HCT116 (cell line): ENCODE data around the gene ASMTL. TPM values are rescaled to one million over a fixed set of nuclear protein-coding genes. Genes with fewer than 3 reads are reported as not detected.

ENCODE experiments used
- ATAC-seq: fragments of 200-7000 bp; cut with Tn5 transposase; 2 replicates; pipeline ENCODE4 v1.9.1; 2020; ENCODE audit warnings: mild to moderate bottlenecking, moderate library complexity
- BruUV-seq: library from RNA; stranded (reverse); fragments of 400-500 nt; replicated peaks from 2 replicates; lab custom pipeline; 2021; lab: Mats Ljungman, UMichigan
- CTCF ChIA-PET: fragments of 300-600 bp; sonication (Branson Sonifier 250); formaldehyde crosslinking; loops from one replicate; lab custom pipeline; 2021; ENCODE audit warnings: antibody characterized with exemption; lab: Charles Lee
- POLR2A ChIA-PET: fragments of 300-600, 350-600 bp; sonication (Branson Sonifier 250); formaldehyde crosslinking; loops from one replicate; lab custom pipeline; 2021; ENCODE audit warnings: antibody characterized with exemption; lab: Charles Lee
- RAD21 ChIA-PET, 2 experiments: fragments of 300-600 bp; sonication (Branson Sonifier 250); formaldehyde crosslinking; loops; one replicate each; lab custom pipeline; 2023; ENCODE audit warnings: low total read pairs in 2 of 2; ENCODE audit not compliant: uncharacterized antibody in 2 of 2, unreplicated experiment in 2 of 2, low non-redundant PET in 1 of 2; lab: Charles Lee
- DNase-seq: peaks from one replicate; pipeline ENCODE4 v3.0.0-alpha.2; 2010; ENCODE audit warnings: low read depth, low spot score
- H2AFZ ChIP-seq: fragments of 200-600 bp; shearing (Covaris generic), sonication (generic); 2 replicates; pipeline ENCODE4 v1.6.1; 2017; ENCODE audit warnings: low read depth, mixed run types, mixed read lengths, antibody characterized with exemption, low read length; ENCODE audit not compliant: poor library complexity, severe bottlenecking
- H3K27ac ChIP-seq: 2 replicates; pipeline ENCODE4 v1.5.1; 2012; ENCODE audit warnings: low read depth, low read length
- H3K27me3 ChIP-seq: fragments of 200-600 bp; sonication (generic); 2 replicates; pipeline ENCODE4 v1.6.1; 2016; ENCODE audit warnings: mixed run types, low read length, mixed read lengths; ENCODE audit not compliant: insufficient read depth
- H3K36me3 ChIP-seq, 2 experiments: fragments of 200-500 bp in 1 of 2; fragments of 200-600 bp in 1 of 2; sonication (Bioruptor generic) in 1 of 2; sonication (generic) in 1 of 2; 2 replicates each; pipeline versions ENCODE4 v1.5.1 to v1.6.1; 2014 to 2016; ENCODE audit warnings: low read length in 2 of 2, inconsistent platforms in 1 of 2, mixed read lengths in 1 of 2, mixed run types in 1 of 2; ENCODE audit not compliant: insufficient read depth in 2 of 2, control insufficient read depth in 1 of 2
- H3K4me1 ChIP-seq, 2 experiments: fragments of 200-600 bp in 1 of 2; sonication (generic) in 1 of 2; 2 replicates each; pipeline versions ENCODE4 v1.5.1 to v1.6.1; 2012 to 2017; ENCODE audit warnings: low read length in 2 of 2, inconsistent platforms in 1 of 2, mild to moderate bottlenecking in 1 of 2, mixed read lengths in 1 of 2, mixed run types in 1 of 2, moderate library complexity in 1 of 2; ENCODE audit not compliant: insufficient read depth in 2 of 2, control insufficient read depth in 1 of 2
- H3K4me2 ChIP-seq: fragments of 200-600 bp; sonication (generic); 2 replicates; pipeline ENCODE4 v1.6.1; 2017; ENCODE audit warnings: mixed run types, low read length, mixed read lengths
- H3K4me3 ChIP-seq, 2 experiments: fragments of 200-600 bp in 1 of 2; sonication (generic) in 1 of 2; replicated peaks in 1 of 2; 2 replicates each; pipeline ENCODE4 v1.5.1; 2011 to 2016; ENCODE audit warnings: low read length in 2 of 2, control low read depth in 1 of 2, low read depth in 1 of 2, mild to moderate bottlenecking in 1 of 2, mixed read lengths in 1 of 2, mixed run types in 1 of 2
- H3K79me2 ChIP-seq: fragments of 200-600 bp; sonication (generic); 2 replicates; pipeline ENCODE4 v1.6.1; 2017; ENCODE audit warnings: mild to moderate bottlenecking, mixed run types, low read length, moderate library complexity, mixed read lengths; ENCODE audit not compliant: insufficient read depth
- H3K9ac ChIP-seq: fragments of 200-600 bp; sonication (generic); 2 replicates; pipeline ENCODE4 v1.6.1; 2016; ENCODE audit warnings: low read length, mixed read lengths
- H3K9me2 ChIP-seq: fragments of 200-600 bp; sonication (generic), shearing (Covaris generic); 2 replicates; pipeline ENCODE4 v1.6.1; 2017; ENCODE audit warnings: mixed run types, mild to moderate bottlenecking, moderate library complexity; ENCODE audit not compliant: insufficient read depth
- H3K9me3 ChIP-seq, 2 experiments: fragments of 200-500 bp in 1 of 2; fragments of 200-600 bp in 1 of 2; sonication (Bioruptor generic) in 1 of 2; sonication (generic) in 1 of 2; 2 replicates each; pipeline ENCODE4 v1.6.1; 2014 to 2017; ENCODE audit warnings: low read length in 2 of 2, mixed read lengths in 2 of 2, inconsistent platforms in 1 of 2, low read depth in 1 of 2, mild to moderate bottlenecking in 1 of 2, mixed run types in 1 of 2, moderate library complexity in 1 of 2; ENCODE audit not compliant: control insufficient read depth in 1 of 2, insufficient read depth in 1 of 2
- H4K20me1 ChIP-seq: fragments of 200-600 bp; sonication (generic), shearing (Covaris generic); 2 replicates; pipeline ENCODE4 v1.6.1; 2017; ENCODE audit warnings: mixed run types, mild to moderate bottlenecking, moderate library complexity; ENCODE audit not compliant: insufficient read depth
- CBX3 ChIP-seq: IDR thresholded peaks from 2 replicates; pipeline ENCODE4 v1.6.1; 2012; ENCODE audit warnings: low read depth
- EGR1 ChIP-seq: IDR thresholded peaks from 2 replicates; pipeline ENCODE4 v1.6.1; 2012; ENCODE audit warnings: low read depth
- ELF1 ChIP-seq: IDR thresholded peaks from 2 replicates; pipeline ENCODE4 v1.6.1; 2012; ENCODE audit warnings: low read depth, borderline replicate concordance
- EZH2 ChIP-seq: fragments of 200-600 bp; sonication (generic); IDR thresholded peaks from 2 replicates; pipeline ENCODE4 v1.6.1; 2017; ENCODE audit warnings: antibody characterized with exemption, mixed run types
- JUND ChIP-seq: IDR thresholded peaks from 2 replicates; pipeline ENCODE4 v1.6.1; 2012
- POLR2AphosphoS5 ChIP-seq: IDR thresholded peaks from 2 replicates; pipeline ENCODE4 v1.6.1; 2011; ENCODE audit warnings: mild to moderate bottlenecking, low read depth, low read length, moderate library complexity
- SIN3A ChIP-seq: IDR thresholded peaks from 2 replicates; pipeline ENCODE4 v1.6.1; 2012; ENCODE audit warnings: low read depth
- SP1 ChIP-seq: IDR thresholded peaks from 2 replicates; pipeline ENCODE4 v1.6.1; 2012; ENCODE audit warnings: low read depth
- ZFX ChIP-seq: fragments of 450-650 bp; IDR thresholded peaks from 2 replicates; pipeline ENCODE4 v1.6.1; 2017
- ZNF274 ChIP-seq: fragments of 200-500 bp; sonication (Bioruptor generic); IDR thresholded peaks from 2 replicates; pipeline ENCODE4 v1.6.1; 2014; ENCODE audit warnings: mild to moderate bottlenecking, low read depth, low read length, inconsistent platforms
- intact Hi-C: fragments of 100-400 bp; cut with micrococcal nuclease; formaldehyde crosslinking; loops from 2 replicates; pipeline ENCODE4 v1.10.0; 2022
- total RNA-seq: library from RNA; stranded (reverse); gene quantifications from one replicate; pipeline ENCODE4 v1.2.1, GENCODE V29; 2021; ENCODE audit not compliant: unreplicated experiment
- TF ChIP-seq, protein P1 (sequence below): IDR thresholded peaks from 2 replicates; pipeline ENCODE4 v1.6.1; 2011; ENCODE audit warnings: mild to moderate bottlenecking, low read length, moderate library complexity; ENCODE audit not compliant: insufficient replicate concordance; ENCODE audit errors: extremely low read depth
- TF ChIP-seq, protein P2 (sequence below), 3 experiments: fragments of 200-600 bp in 1 of 3; sonication (generic) in 1 of 3; IDR thresholded peaks in 2 of 3; conservative IDR thresholded peaks in 1 of 3; 2 replicates each; pipeline ENCODE4 v1.5.1; 2012 to 2017; ENCODE audit warnings: low read depth in 2 of 3, low read length in 2 of 3, antibody characterized with exemption in 1 of 3, borderline replicate concordance in 1 of 3, control low read depth in 1 of 3, mild to moderate bottlenecking in 1 of 3, mixed read lengths in 1 of 3, mixed run types in 1 of 3, moderate library complexity in 1 of 3; ENCODE audit not compliant: insufficient read depth in 1 of 3

ASMTL gene
- total RNA-seq, 1 experiment from 2014 or later: 59.6 TPM

- DNase-seq (no peak), ATAC-seq (no peak)
- POLR2A ChIA-PET: no interaction called here
- no peak overlapping the region for H3K9ac ChIP-seq
- H3K4me2 ChIP-seq: no peak overlapping the region
- H3K9me3 ChIP-seq: peaks cover 0 to 5% of the 10 kb centered on the region in 2 experiments; a peak in 1 of 4 replicates
- no peaks in the 10 kb centered on the region for H4K20me1 ChIP-seq
- no peaks in the 10 kb centered on the region for H3K9me2 ChIP-seq
- no peak overlapping the region for H2AFZ ChIP-seq
- H3K27ac ChIP-seq: no peak overlapping the region
- H3K4me1 ChIP-seq: no peaks in the 10 kb centered on the region
- CTCF ChIA-PET: no interaction called here
- H3K27me3 ChIP-seq: no peaks in the 10 kb centered on the region
- TF ChIP-seq ELF1: no peak
- TF ChIP-seq, protein P1, sequence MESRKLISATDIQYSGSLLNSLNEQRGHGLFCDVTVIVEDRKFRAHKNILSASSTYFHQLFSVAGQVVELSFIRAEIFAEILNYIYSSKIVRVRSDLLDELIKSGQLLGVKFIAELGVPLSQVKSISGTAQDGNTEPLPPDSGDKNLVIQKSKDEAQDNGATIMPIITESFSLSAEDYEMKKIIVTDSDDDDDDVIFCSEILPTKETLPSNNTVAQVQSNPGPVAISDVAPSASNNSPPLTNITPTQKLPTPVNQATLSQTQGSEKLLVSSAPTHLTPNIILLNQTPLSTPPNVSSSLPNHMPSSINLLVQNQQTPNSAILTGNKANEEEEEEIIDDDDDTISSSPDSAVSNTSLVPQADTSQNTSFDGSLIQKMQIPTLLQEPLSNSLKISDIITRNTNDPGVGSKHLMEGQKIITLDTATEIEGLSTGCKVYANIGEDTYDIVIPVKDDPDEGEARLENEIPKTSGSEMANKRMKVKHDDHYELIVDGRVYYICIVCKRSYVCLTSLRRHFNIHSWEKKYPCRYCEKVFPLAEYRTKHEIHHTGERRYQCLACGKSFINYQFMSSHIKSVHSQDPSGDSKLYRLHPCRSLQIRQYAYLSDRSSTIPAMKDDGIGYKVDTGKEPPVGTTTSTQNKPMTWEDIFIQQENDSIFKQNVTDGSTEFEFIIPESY: no peak
- no peak for TF ChIP-seq EZH2
- TF ChIP-seq, protein P2, sequence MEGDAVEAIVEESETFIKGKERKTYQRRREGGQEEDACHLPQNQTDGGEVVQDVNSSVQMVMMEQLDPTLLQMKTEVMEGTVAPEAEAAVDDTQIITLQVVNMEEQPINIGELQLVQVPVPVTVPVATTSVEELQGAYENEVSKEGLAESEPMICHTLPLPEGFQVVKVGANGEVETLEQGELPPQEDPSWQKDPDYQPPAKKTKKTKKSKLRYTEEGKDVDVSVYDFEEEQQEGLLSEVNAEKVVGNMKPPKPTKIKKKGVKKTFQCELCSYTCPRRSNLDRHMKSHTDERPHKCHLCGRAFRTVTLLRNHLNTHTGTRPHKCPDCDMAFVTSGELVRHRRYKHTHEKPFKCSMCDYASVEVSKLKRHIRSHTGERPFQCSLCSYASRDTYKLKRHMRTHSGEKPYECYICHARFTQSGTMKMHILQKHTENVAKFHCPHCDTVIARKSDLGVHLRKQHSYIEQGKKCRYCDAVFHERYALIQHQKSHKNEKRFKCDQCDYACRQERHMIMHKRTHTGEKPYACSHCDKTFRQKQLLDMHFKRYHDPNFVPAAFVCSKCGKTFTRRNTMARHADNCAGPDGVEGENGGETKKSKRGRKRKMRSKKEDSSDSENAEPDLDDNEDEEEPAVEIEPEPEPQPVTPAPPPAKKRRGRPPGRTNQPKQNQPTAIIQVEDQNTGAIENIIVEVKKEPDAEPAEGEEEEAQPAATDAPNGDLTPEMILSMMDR (IDR thresholded peaks at IDR 0.05 in 2 of 3, conservative IDR thresholded peaks at IDR 0.05 in 1 of 3; ENCODE audit: borderline replicate concordance in 1 of 3, insufficient read depth in 1 of 3, low read depth in 2 of 3, low read length in 2 of 3): no peak
- TF ChIP-seq EGR1: no peak
- no peak for TF ChIP-seq SIN3A
- TF ChIP-seq SP1: no peak
- TF ChIP-seq CBX3: no peak
- TF ChIP-seq ZNF274: no peak
- no peak for TF ChIP-seq ZFX
- no peak for TF ChIP-seq POLR2AphosphoS5
- no peak for TF ChIP-seq JUND
- H3K36me3 ChIP-seq: peaks cover 2 to 36% of the 10 kb centered on the region in 2 experiments; a peak in 3 of 4 replicates
- RAD21 ChIA-PET: no interaction called here
- no TSS peak for BruUV-seq
- intact Hi-C loops: no loop called here
- H3K4me3 ChIP-seq: no peak overlapping the region
- no peaks in the 10 kb centered on the region for H3K79me2 ChIP-seq
These were observed 28.4 kb downstream of the ASMTL start for GRCh38 chrX:1424147-1424851.
